GM12873 (cell line): Measurements from ENCODE around the gene SKP1.

Experiments
- TF ChIP-seq, protein P1 (sequence below): IDR thresholded peaks from 2 replicates; pipeline ENCODE4 v1.5.1; 2012; ENCODE audit warnings: low read depth, mild to moderate bottlenecking, moderate library complexity, low read length, control low read depth; ENCODE audit not compliant: insufficient read depth; ENCODE audit errors: missing control alignments

The SKP1 gene

DNA sequence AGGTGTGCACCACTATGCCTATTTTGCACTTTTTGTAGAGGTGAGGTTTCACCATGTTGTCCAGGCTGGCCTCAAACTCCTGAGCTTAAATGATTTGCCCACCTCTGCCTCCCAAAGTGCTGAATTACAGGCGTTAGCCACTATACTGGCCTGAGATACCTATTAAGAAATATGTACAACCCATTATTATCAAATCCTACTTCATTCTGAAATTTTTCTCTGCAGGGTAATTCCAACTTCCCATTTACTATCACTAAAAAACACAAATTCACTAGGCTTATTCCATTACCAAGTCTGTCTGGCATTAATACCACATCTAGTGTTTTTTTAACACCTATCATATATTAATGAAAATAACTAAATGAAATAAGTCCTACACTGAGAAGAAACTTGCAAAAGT lies 30.9 kb upstream of the SKP1 start:
- TF ChIP-seq, protein P1, sequence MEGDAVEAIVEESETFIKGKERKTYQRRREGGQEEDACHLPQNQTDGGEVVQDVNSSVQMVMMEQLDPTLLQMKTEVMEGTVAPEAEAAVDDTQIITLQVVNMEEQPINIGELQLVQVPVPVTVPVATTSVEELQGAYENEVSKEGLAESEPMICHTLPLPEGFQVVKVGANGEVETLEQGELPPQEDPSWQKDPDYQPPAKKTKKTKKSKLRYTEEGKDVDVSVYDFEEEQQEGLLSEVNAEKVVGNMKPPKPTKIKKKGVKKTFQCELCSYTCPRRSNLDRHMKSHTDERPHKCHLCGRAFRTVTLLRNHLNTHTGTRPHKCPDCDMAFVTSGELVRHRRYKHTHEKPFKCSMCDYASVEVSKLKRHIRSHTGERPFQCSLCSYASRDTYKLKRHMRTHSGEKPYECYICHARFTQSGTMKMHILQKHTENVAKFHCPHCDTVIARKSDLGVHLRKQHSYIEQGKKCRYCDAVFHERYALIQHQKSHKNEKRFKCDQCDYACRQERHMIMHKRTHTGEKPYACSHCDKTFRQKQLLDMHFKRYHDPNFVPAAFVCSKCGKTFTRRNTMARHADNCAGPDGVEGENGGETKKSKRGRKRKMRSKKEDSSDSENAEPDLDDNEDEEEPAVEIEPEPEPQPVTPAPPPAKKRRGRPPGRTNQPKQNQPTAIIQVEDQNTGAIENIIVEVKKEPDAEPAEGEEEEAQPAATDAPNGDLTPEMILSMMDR, result no peak

DNA sequence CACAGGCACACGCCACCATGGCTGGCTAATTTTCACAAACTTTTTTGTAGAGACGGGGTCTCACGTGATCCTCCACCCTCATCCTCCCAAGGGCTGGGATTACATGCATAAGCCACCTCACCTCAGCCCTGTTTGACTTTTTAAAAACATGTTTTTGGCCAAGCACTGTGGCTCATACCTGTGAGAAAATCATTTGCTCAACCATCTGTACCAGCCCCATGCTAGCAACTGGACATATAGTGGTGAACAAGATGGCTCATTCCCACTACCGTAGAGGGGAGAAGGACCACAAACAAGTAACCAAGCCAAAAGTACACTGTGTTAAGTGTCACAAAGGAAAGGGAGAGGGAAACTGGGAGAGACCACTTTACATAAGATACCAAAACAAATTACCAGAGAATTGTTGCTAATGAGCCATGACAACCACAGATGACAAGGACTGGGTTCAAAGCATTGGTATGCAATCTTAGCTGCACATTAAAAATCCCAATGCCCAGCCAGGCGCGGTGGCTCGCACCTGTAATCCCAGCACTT lies 29.9 kb upstream of the SKP1 start:
- TF ChIP-seq, protein P1, result no peak

DNA sequence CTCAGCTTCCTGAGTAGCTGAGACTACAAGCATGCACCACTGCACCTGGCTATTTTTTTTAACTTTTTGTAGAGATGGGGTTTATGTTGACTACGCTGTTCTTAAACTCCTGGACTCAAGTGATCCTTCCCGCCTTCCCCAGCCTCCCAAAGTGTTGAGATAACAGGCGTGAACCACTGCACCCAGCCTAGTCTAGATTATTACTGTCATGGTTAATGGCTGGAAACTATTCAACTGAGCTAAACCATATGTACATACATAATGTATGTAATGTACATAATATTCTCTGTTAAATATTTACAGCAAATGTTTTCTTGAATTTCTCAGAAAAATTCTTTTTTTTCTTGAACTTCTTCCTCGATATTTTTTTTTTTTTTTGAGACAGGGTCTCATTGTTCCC lies 27.8 kb upstream of the SKP1 start:
- TF ChIP-seq, protein P1, result no peak

DNA sequence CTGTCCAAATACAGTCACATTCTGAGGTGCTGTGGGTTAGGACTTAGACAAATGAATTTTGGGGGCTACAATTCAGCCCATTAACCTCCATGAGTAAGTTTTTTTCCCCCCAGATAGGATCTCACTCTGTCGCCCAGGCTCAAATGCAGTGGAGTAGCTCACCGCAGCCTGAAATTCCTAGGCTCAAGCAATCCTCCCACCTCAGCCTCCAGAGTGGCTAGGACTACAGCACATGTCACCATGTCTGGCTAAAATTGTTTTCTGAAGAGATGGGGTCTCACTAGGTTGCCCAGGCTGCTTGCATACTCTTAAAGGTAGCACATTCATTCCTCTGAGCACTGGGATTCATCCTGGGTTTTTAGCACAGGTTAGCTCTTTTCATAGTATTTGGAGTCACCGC lies 26.9 kb upstream of the SKP1 start:
- TF ChIP-seq, protein P1, result no peak

DNA sequence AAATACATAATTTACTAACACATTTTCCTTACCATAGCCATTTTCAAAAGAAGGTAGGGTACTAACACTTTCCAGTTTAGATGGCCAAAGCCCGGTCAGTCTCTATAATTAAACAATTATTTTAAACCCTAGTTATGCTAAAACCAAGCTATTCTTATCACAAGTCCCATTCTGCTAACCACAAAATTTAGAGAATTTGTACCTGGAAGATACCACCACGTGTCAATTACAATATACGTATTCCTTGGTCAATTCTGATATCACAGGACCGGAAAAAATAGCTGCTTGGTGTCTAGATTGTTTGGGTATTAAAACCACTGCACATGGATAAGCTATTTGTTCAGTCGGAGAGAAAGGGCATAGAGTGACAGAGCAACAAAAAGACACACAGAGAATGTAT lies 18.9 kb upstream of the SKP1 start:
- TF ChIP-seq, protein P1, result no peak

DNA sequence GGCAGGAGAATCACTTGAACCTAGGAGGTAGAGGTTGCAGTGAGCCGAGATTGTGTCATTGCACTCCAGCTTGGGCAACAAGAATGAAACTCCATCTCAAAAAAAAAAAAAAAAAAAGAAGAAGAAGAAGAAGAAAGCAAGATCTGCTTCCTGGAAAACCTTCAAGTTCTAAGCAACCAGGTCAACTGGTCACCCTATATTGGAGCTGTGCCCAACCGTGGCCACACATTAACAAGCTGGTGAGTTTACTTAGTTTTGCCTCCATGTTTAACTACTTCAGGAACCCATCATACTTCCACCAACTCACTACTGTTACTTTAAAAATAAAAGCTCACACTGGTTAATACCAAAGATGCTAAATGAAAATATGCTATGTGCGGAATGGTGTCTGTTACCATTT lies 12.3 kb upstream of the SKP1 start:
- TF ChIP-seq, protein P1, result no peak

DNA sequence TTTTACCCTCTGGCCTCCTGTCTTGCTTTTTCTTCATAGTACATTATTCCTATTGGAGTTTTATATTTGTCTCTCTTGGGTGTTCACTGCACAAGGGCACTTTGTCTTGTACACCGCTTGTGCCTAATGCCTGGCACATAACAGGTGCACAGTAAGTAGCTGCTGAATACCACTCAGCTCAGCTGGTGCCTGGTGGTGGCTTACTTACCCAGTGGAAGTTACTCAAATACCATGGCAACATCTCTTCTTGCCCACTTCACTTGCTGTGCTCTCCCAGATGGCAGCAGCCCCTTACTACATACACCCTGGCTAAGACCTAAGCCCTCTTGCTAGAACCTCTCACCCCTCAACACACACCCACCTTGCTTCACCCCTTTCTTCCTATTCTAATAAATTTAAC lies 11.3 kb upstream of the SKP1 start:
- TF ChIP-seq, protein P1, result no peak
